ENCODE data around the gene SMIM44.

DNA sequence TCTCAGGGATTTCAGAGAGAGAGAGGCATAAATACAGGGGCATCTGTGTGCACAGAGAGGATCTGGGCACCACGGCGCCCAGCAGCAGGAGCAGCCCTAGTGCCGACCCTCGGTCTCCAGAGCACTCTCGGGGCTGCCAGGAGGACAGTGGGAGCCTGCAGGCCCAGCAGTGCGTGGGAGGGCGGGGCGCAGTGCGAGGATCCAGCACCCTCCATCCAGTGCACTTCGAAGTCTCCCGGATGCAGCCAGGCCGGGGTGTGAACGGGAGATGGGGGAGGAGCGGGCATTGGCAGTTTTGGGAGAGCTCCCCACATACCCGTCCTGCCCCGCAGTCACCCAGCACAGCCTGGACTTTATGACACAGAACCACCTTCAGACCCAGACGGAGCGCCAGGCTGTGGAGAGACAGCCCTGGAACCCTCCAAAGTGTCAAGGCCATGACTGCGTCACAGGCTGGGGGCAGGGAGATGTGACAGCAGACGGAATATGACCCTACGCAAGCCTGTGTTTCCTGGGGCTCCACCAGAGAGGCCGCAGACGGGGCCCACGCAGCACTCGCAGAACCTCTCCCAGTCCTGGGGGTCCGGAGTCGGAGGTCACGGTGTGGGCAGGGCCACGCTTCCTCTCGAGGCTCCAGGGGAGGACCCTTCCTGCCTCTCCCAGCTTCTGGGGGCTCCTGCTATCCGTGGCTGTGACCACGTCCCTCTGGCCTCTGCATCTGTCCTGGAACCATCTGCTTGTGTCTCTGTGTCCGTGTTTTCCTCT, 41.0 kb upstream of the SMIM44 start:
- TF ChIP-seq CTCF (IDR thresholded peaks at IDR 0.05) (no peak), POLR2A (IDR thresholded peaks at IDR 0.05) (no peak), POLR2AphosphoS5 (IDR thresholded peaks at IDR 0.05) (no peak)
